Skin epidermis (tissue), 12 donors: ENCODE measurements around the gene PIP5K1A.

ENCODE experiments used
- H3K27ac ChIP-seq, 21 experiments: fragments of 200-600 bp; sonication (generic) in 11 of 21; one replicate each; pipeline ENCODE4 v1.5.0; 2020; ENCODE audit warnings: mild to moderate bottlenecking in 3 of 21, inconsistent platforms in 2 of 21, moderate library complexity in 2 of 21
- H3K4me3 ChIP-seq, 7 experiments: fragments of 200-600 bp; sonication (generic) in 2 of 7; one replicate each; pipeline ENCODE4 v1.5.0; 2020; ENCODE audit warnings: inconsistent platforms in 2 of 7, mild to moderate bottlenecking in 2 of 7, moderate library complexity in 1 of 7

Gene PIP5K1A

DNA sequence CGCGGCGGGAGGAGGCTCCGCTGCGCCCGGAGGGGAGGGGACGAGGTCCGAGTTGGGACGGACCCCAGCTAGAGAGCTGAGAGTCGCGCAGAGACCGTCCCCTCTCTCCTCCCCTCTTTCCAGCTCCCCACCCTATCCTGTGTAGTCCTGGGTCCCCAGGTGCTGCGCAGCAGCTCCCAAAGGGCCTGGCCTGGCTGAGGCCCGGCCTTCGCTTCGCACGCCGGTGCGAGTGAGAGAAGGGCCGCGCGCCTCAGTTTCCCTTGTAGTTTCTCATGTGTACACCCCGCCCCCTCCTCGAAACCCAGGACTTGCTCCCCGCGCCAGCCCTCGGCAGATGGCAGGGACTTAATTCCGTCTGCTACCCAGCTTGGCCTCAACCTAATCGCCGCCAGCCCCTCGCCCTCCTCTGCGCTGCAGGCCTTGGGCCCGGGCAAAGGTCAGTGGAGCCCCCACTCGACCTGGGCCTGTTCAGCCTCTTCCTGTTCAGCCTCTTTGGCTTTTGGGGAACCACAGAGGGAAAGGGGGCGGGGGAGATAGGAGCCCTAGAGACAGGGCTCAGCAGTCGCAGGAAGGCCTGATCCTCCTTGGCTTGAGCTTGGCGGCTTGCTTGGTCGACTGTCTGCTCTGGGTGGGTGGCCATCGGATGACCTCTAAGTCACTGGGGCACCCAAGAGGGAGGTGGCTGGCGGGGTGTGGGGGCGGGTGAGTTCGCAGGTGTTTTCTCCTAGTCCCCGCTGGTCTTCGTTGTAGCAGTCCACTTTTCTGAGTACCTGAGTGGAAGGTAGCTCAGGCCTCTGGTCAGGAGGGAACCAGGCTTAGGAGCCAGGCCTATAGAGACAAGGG, 84.8 kb downstream of the PIP5K1A start:
- peak overlapping the region; percentile 77 to 97 (median 93) for H3K27ac ChIP-seq

DNA sequence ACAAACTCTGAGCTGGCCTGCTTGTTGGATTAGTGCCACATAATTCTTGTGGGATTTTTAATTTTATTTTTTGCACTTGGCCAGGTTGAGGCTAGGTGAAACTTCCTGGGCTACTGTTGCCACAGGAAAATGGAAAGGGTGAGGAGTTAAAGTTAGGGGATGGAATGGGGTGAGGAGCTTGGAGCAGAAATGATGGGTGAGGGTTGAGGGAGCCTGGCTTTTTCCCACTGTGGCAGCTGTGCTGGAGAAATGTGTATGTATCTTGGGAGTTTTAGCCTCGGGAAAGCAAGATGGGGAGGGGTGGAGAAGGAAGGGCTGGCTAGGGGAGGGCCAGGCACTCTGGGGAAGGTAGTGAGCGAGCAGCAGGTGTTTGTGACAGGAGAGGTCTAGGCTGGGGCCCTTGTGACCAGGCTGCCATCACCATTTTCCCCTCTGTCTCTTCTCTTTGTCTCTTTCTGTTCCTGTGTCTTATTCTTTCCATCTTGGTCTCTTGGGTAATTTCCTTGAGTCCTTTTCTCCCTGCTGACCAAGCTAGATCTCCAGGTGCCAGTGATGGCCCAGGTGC, 85.7 kb downstream of the PIP5K1A start:
- H3K4me3 ChIP-seq = peak overlapping the region in 1 of 7 experiments; percentile 62
- peak overlapping the region in 11 of 21 experiments; percentile 84 to 97 (median 93) for H3K27ac ChIP-seq

More for the DNA sequence above, 84.8 kb downstream of the PIP5K1A start:
- peak overlapping the region; percentile 53 to 97 (median 81) for H3K4me3 ChIP-seq

DNA sequence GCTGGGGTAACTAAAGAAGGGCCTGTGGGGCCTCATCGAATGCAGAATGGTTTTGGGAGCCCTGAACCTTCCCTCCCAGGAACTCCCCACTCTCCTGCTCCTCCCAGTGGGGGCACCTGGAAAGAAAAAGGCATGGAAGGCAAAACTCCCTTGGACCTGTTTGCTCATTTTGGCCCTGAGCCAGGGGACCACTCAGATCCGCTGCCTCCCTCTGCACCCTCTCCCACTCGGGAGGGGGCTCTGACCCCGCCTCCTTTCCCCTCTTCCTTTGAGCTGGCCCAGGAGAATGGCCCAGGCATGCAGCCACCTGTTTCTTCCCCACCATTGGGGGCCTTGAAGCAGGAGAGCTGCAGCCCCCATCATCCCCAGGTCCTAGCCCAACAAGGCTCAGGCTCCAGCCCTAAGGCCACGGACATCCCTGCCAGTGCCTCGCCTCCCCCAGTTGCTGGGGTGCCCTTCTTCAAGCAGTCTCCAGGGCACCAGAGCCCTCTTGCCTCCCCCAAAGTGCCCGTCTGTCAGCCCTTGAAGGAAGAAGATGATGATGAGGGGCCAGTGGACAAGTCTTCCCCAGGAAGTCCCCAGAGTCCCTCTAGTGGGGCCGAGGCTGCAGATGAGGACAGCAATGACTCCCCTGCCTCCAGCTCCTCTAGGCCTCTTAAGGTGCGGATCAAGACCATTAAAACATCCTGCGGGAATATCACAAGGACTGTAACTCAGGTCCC, 88.4 kb downstream of the PIP5K1A start:
- Histone ChIP-seq H3K4me3 (no peak overlapping the region), H3K27ac (no peak overlapping the region)

DNA sequence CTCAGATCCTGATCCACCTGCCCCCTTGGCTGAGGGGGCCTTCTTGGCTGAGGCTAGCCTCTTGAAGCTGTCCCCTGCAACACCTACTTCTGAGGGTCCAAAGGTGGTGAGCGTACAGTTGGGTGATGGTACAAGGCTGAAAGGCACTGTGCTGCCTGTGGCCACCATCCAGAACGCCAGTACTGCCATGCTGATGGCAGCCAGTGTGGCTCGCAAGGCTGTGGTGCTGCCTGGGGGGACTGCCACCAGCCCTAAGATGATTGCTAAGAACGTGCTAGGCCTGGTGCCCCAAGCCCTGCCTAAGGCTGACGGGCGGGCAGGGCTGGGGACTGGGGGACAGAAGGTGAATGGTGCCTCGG, 89.0 kb downstream of the PIP5K1A start:
- no peak overlapping the region for H3K4me3 ChIP-seq
- no peak overlapping the region for H3K27ac ChIP-seq

DNA sequence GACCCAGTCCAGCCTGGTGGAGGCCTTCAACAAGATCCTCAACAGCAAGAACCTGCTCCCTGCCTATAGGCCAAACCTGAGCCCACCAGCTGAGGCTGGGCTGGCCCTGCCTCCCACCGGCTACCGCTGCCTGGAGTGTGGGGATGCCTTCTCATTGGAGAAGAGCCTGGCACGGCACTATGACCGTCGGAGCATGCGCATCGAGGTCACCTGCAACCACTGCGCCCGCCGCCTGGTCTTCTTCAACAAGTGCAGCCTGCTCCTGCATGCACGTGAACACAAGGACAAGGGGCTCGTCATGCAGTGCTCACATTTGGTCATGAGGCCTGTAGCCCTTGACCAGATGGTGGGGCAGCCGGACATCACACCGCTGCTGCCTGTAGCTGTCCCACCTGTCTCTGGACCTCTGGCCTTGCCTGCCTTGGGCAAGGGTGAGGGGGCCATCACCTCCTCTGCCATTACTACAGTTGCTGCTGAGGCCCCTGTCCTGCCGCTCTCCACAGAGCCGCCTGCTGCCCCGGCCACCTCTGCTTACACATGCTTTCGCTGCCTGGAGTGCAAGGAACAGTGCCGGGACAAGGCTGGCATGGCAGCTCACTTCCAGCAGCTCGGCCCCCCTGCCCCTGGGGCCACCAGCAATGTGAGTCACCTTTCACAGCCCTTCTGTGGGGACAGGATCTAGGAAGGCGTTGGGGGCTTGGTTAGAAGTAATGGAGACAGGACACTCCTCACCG, 89.6 kb downstream of the PIP5K1A start:
- no peak overlapping the region for H3K4me3 ChIP-seq
- H3K27ac ChIP-seq = no peak overlapping the region

DNA sequence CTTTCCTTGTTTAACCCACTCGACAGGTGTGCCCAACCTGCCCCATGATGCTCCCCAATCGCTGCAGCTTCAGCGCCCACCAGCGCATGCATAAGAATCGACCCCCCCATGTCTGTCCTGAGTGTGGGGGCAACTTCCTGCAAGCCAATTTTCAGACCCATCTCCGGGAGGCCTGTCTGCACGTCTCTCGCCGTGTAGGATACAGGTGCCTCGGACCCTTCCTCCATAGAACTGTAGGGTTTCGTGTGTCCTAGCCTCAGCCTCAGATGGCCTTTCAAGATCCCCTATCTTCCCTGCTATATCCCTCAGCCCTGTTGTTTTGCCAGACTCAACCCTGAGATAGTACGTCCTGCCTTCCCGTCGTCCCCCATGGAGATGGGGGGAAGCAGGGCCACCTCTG, 90.2 kb downstream of the PIP5K1A start:
- Histone ChIP-seq H3K4me3 (no peak overlapping the region), H3K27ac (peak overlapping the region in 1 of 21 experiments; percentile 21)

DNA sequence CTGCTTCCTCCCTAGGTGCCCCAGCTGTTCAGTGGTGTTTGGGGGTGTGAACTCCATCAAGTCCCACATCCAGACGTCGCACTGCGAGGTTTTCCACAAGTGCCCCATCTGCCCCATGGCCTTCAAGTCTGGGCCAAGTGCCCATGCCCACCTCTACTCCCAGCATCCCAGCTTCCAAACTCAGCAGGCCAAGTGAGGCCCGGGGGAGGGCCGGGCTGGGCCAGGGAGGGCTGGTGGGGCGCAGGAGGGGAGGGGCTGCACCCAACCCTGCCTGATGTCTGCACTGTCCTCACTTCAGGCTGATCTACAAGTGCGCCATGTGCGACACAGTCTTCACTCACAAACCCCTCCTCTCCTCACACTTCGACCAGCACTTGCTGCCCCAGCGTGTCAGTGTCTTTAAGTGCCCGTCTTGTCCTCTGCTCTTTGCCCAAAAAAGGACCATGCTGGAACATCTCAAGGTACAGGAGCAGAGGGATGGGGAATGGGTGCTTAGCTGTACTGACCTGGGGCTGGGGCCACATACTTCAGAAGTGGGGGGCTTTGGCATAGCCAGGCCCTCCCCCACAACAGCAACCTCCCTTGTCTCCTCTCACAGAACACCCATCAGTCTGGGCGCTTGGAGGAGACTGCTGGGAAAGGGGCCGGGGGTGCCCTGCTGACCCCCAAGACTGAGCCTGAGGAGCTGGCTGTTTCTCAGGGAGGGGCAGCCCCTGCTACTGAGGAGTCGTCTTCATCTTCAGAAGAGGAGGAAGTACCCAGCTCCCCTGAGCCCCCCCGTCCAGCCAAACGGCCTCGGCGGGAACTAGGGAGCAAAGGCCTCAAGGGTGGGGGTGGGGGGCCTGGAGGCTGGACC, 91.0 kb downstream of the PIP5K1A start:
- H3K27ac ChIP-seq = peak overlapping the region in 2 of 21 experiments; percentile 21 to 55

DNA sequence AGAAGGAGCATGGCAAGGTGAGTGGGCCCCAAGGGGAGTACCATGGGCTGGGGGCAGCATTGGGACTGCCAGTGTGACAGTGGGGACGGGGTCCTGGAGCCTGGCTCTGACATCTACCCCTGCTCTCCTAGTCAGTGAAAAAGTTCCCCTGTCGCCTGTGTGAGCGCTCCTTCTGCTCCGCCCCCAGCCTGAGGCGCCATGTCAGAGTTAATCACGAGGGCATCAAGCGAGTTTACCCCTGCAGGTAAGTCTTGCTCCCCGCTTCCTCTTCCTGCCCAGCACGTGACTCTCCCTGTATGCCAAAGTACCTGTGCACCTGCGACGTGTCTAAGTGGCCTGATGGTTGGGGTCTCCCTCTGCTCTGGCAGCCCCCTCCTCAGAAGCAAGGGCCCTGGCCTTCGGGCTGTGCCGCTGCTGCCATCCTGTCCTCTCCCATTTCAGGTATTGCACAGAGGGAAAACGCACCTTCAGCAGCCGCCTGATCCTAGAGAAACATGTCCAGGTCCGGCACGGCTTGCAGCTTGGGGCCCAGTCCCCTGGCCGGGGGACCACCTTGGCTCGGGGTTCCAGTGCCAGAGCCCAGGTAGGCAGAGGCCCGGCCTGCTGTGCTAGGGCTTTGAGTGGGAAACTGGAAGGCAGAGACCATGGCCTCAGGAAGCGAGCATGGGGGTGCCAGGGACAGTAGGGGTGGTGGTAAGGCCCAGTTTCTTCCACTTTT, 91.8 kb downstream of the PIP5K1A start:
- H3K27ac ChIP-seq = peak overlapping the region in 1 of 21 experiments; percentile 55
- H3K4me3 ChIP-seq = no peak overlapping the region

More for the DNA sequence above, 91.0 kb downstream of the PIP5K1A start:
- no peak overlapping the region for H3K4me3 ChIP-seq

DNA sequence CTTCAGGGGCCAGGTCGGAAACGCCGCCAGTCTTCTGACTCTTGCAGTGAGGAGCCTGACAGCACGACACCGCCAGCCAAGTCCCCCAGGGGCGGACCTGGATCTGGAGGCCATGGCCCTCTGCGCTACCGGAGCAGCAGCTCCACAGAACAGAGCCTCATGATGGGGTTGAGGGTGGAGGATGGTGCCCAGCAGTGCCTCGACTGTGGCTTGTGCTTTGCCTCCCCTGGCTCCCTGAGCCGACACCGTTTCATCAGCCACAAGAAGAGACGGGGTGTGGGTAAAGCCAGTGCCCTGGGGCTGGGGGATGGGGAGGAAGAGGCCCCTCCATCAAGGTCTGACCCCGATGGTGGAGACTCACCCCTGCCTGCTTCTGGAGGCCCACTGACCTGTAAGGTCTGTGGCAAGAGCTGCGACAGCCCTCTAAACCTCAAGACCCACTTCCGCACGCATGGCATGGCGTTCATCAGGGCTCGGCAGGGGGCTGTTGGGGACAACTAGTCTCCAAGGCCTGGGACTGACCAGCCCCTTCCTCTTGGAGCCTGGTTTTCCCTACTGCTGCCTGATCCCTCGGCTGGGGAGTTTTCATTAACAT, 92.5 kb downstream of the PIP5K1A start:
- no peak overlapping the region for H3K4me3 ChIP-seq
- H3K27ac ChIP-seq = no peak overlapping the region

DNA sequence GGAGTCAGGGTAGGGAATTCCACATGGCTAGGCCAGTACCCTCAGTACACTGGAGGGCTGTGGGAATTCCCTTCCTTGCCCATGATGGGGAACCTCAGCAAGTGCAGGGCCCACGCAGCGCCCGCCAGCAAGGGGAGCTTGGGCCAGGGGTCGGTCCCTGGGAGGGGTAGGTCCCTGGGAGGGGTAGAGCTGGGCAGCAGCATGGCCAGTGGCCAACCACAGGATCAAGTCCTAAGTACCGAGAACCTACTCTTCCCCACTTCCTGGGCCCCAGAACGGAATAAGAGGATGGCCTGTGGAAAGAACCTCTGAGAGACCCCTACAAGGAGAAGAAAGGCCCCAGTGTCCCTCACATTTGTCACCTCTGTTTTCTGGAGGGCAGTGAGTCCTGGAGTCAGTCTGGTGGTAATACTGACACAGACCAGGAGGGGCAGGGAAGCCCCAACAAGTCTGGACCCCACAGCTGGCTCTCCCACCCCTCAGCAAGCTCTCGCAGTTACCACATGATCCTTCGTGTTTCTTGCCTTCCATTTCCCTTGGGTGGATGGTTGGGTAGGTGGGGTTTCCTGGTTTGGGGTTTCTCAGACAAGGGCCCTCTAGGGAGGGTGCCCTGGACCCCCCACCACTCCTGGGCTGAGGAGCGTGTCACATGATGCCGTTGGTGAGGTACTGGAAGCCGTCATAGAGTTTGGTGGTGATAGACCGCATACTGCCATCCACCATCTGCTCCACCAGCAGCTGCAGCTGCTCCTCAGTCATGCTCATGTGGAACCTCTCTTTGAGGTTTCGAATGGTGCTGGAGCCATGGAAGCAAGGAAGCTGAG, 94.1 kb downstream of the PIP5K1A start:
- Histone ChIP-seq H3K4me3 (no peak overlapping the region), H3K27ac (peak overlapping the region in 3 of 21 experiments; percentile 25 to 36 (median 27))

DNA sequence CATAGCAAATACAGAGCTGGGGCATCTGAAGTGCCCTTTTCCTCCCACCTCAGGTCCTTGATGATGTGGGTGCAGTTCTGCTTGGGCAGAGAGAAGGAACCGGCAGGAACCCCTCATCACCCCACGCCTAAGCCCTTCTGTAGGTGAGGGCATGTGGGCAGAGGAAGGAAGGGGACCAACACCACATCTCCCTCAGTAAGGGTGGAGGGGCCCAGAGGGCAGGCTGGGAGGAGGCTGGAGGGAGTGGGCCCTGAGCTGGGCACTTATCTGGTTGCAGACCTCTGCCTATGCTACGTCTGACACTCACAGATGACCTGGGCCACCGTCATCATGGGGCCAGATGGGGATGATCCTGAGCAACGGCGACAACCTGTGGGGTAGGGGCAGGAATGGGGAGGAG, 94.7 kb downstream of the PIP5K1A start:
- no peak overlapping the region for H3K4me3 ChIP-seq
- H3K27ac ChIP-seq = peak overlapping the region in 2 of 21 experiments; percentile 25 to 38

DNA sequence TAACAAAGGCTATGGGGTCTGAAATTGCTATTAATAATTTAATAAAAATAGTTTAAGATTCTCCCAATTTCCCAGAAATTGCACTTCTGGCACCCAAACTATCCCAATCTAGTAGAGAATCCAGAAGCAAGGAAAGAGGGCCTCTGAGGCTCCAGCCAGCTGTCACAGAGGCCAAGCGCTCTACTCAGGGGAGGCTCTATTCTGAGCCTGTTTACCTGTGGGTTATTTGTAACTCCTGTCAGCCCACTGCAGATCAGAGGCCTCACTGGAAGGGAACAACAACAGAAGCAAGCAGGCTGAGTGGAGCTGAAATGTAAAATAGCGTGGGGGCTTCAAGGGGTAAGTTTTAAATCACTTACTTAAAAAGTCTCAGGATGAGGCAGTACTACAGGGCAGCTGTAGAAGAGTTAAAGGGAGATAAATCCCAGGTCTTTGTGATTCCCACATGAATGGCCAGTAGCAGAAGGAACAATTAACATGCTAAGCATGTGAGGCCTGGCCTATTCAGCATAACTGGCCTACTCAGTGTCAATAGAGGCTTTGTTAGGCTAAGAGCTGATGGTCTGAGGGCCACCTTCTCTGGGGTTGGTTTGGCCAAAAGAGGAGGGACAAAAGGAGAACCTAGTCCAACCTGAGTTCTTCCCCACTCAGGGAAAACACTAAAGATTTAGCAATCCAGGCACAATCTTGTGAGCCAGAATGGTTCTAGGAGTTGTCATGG, 96.5 kb downstream of the PIP5K1A start:
- H3K27ac ChIP-seq = peak overlapping the region in 1 of 21 experiments; percentile 3
- H3K4me3 ChIP-seq = no peak overlapping the region
